ENCODE data around the gene KLHL40.

KLHL40 gene

GRCh38 chr3:42691816-42692666 lies 6.7 kb downstream of the KLHL40 start:
- no peak for DNase-seq

GRCh38 chr3:42692667-42693529 lies 7.6 kb downstream of the KLHL40 start:
- DNase-seq = no peak

GRCh38 chr3:42693530-42693930 lies 8.2 kb downstream of the KLHL40 start:
- no peak for DNase-seq

- DNase-seq = no peak
These were observed 9.0 kb downstream of the KLHL40 start for GRCh38 chr3:42694366-42694765.

- DNase-seq = no peak
These were observed 11.3 kb downstream of the KLHL40 start for GRCh38 chr3:42696356-42697288.

- no peak for DNase-seq
These were observed 12.1 kb downstream of the KLHL40 start for GRCh38 chr3:42697289-42698051.

GRCh38 chr3:42698216-42698910 lies 13.0 kb downstream of the KLHL40 start:
- no peak for DNase-seq

GRCh38 chr3:42698911-42699230 lies 13.5 kb downstream of the KLHL40 start:
- DNase-seq = no peak

- DNase-seq = no peak
These were observed 14.2 kb downstream of the KLHL40 start for GRCh38 chr3:42699511-42699971.

- DNase-seq = no peak
These were observed 15.3 kb downstream of the KLHL40 start for GRCh38 chr3:42700366-42701288.

GRCh38 chr3:42701371-42702065 lies 16.2 kb downstream of the KLHL40 start:
- DNase-seq = no peak

- no peak for DNase-seq
These were observed 17.0 kb downstream of the KLHL40 start, which contains the start of gene HHATL for GRCh38 chr3:42702066-42702951. Gene HHATL, minus strand, starts transcription at chr3:42702798. Its CDS starts 1,972 bp downstream, at chr3:42700826.

GRCh38 chr3:42702982-42703694 lies 17.8 kb downstream of the KLHL40 start:
- no peak for DNase-seq

GRCh38 chr3:42703695-42704025 lies 18.3 kb downstream of the KLHL40 start:
- DNase-seq = no peak

GRCh38 chr3:42704136-42704841 lies 19.0 kb downstream of the KLHL40 start:
- no peak for DNase-seq

- no peak for DNase-seq
These were observed 19.9 kb downstream of the KLHL40 start for GRCh38 chr3:42705058-42705767.
